Measurements from ENCODE around the gene GSTM4. TPM values are rescaled to one million over a fixed set of nuclear protein-coding genes. Genes with fewer than 3 reads are reported as not detected.
A peak's percentile ranks its signal among the peaks of the same experiment; 100 is the strongest.

GSTM4 gene
- total and polyA plus RNA-seq, 9 of the 15 experiments (the other 6 are each of a cell fraction or from before 2014, with no cell fraction given) = 18.8 to 53.4 (median 38.8) TPM

DNA sequence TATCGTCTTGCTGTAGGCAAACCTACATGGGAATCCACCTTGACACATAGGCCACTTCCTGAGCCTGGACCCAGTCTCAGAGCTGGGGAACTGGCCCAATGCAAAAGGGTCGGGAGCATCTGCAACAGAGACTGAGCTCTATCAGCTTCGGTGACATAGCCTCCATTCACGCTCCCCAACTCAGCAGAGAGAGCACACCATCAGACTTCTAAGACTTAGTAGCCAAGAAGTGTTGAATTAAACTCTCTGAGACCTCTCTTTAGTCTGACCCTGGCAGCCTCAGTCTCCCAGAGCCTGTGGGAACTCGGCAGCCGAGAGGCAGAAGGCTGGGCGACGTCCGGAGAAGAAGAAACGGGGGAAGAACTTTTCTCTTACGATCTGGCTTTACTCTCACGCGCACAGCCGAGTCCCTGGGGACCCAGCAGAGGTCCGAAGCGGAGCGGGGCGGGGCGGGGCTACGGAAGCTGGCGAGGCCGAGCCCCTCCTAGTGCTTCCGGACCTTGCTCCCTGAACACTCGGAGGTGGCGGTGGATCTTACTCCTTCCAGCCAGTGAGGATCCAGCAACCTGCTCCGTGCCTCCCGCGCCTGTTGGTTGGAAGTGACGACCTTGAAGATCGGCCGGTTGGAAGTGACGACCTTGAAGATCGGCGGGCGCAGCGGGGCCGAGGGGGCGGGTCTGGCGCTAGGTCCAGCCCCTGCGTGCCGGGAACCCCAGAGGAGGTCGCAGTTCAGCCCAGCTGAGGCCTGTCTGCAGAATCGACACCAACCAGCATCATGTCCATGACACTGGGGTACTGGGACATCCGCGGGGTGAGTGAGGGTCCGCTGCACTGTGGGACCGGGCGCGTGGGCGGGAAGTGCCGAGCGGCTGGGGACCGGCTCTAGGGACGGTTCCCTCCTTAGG lies at the start of gene GSTM4 (continued):
- TF ChIP-seq ZNF23 (CRISPR knock-in tag; IDR thresholded peaks at IDR 0.05) (no peak), GTF2E2 (tag; IDR thresholded peaks at IDR 0.05) (no peak), PML (IDR thresholded peaks at IDR 0.05; ENCODE audit: low read length) (peak; percentile 61; the same call in 1 of the 2 replicates), ETS2 (tag; IDR thresholded peaks at IDR 0.05; ENCODE audit: borderline replicate concordance, poor library complexity, severe bottlenecking) (no peak), EP400 (IDR thresholded peaks at IDR 0.05) (peak; percentile 88), CREB3 (tag; conservative IDR thresholded peaks at IDR 0.05; ENCODE audit: low read depth) (no peak), ZNF324 (CRISPR knock-in tag; IDR thresholded peaks at IDR 0.05) (no peak), DACH1 (IDR thresholded peaks at IDR 0.05; ENCODE audit: partially characterized antibody) (no peak), ZNF316 (IDR thresholded peaks at IDR 0.05) (no peak), GTF2F1 (IDR thresholded peaks at IDR 0.05; ENCODE audit: low read depth, low read length) (no peak), IRF2 (CRISPR knock-in tag; IDR thresholded peaks at IDR 0.05) (no peak), FOXA3 (CRISPR knock-in tag; conservative IDR thresholded peaks at IDR 0.05 in 1 of 2, IDR thresholded peaks at IDR 0.05 in 1 of 2) (no peak), STAT5A (IDR thresholded peaks at IDR 0.05; ENCODE audit: borderline replicate concordance, low read length) (no peak), ZKSCAN1 (IDR thresholded peaks at IDR 0.05; ENCODE audit: low read depth, low read length) (no peak), TEAD2 (tag; IDR thresholded peaks at IDR 0.05) (no peak), HNRNPLL (IDR thresholded peaks at IDR 0.05; ENCODE audit: low read depth, low read length, poor library complexity, severe bottlenecking) (peak; percentile 46), HNRNPH1 (optimal IDR thresholded peaks at IDR 0.05; ENCODE audit: low read depth, low read length) (no peak), RBM39 (optimal IDR thresholded peaks at IDR 0.05; ENCODE audit: low read depth, low read length) (no peak), COPS2 (conservative IDR thresholded peaks at IDR 0.05) (no peak), KLF16 (IDR thresholded peaks at IDR 0.05) (no peak), MAZ (CRISPR knock-in tag; conservative IDR thresholded peaks at IDR 0.05 in 1 of 2, IDR thresholded peaks at IDR 0.05 in 1 of 2) (peak; percentile 84 to 95), POLR2H (tag; IDR thresholded peaks at IDR 0.05; ENCODE audit: low read depth) (peak; percentile 56; the same call in 1 of the 2 replicates), TARDBP (IDR thresholded peaks at IDR 0.05) (peak; percentile 16; the same call in 1 of the 2 replicates), PATZ1 (CRISPR knock-in tag; IDR thresholded peaks at IDR 0.05; ENCODE audit: borderline replicate concordance) (no peak)
- TF ChIP-seq, protein P1, sequence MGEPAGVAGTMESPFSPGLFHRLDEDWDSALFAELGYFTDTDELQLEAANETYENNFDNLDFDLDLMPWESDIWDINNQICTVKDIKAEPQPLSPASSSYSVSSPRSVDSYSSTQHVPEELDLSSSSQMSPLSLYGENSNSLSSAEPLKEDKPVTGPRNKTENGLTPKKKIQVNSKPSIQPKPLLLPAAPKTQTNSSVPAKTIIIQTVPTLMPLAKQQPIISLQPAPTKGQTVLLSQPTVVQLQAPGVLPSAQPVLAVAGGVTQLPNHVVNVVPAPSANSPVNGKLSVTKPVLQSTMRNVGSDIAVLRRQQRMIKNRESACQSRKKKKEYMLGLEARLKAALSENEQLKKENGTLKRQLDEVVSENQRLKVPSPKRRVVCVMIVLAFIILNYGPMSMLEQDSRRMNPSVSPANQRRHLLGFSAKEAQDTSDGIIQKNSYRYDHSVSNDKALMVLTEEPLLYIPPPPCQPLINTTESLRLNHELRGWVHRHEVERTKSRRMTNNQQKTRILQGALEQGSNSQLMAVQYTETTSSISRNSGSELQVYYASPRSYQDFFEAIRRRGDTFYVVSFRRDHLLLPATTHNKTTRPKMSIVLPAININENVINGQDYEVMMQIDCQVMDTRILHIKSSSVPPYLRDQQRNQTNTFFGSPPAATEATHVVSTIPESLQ (CRISPR knock-in tag; IDR thresholded peaks at IDR 0.05) = no peak

Data from K562 (cell line).